Tibial artery (tissue), 4 donors: ENCODE measurements around the gene SUSD1.
A peak's percentile ranks its signal among the peaks of the same experiment; 100 is the strongest.

Experiments used
- DNase-seq, 2 donors: peaks; one replicate each; pipeline ENCODE4 v3.0.0-alpha.2; 2019
- H3K27ac ChIP-seq, 2 donors: fragments of 200-600 bp; sonication (generic) in 1 of 2; 1 replicate in 1 of 2; 2 replicates in 1 of 2; pipeline ENCODE4 v1.5.1; 2018 to 2019; ENCODE audit warnings: mild to moderate bottlenecking in 1 of 2
- H3K27me3 ChIP-seq, 2 donors: fragments of 200-600 bp; sonication (generic) in 1 of 2; one replicate each; pipeline versions ENCODE4 v1.5.1 to v1.6.0; 2016 to 2019
- H3K36me3 ChIP-seq, 3 donors: fragments of 200-600 bp; sonication (generic) in 2 of 3; one replicate each; pipeline ENCODE4 v1.5.1; 2016 to 2019; ENCODE audit warnings: mild to moderate bottlenecking in 2 of 3
- H3K4me1 ChIP-seq, 4 donors: fragments of 200-600 bp; sonication (generic) in 2 of 4; 1 replicate in 3 of 4; 2 replicates in 1 of 4; pipeline ENCODE4 v1.5.1; 2016 to 2019
- H3K4me3 ChIP-seq, 2 donors: fragments of 200-600 bp; sonication (generic) in 1 of 2; 1 replicate in 1 of 2; 2 replicates in 1 of 2; pipeline ENCODE4 v1.5.1; 2018 to 2019; ENCODE audit warnings: mild to moderate bottlenecking in 2 of 2
- H3K9me3 ChIP-seq, 3 donors: fragments of 200-600 bp; sonication (generic) in 1 of 3; one replicate each; pipeline ENCODE4 v1.5.1; 2016 to 2019
- CTCF ChIP-seq, 2 experiments: fragments of 200-600 bp in 1 of 2; fragments of 450-650 bp in 1 of 2; IDR thresholded peaks; one replicate each; pipeline ENCODE4 v1.5.1; 2017 to 2019; ENCODE audit warnings: antibody characterized with exemption in 2 of 2, mild to moderate bottlenecking in 1 of 2, moderate library complexity in 1 of 2
- intact Hi-C: fragments of 100-400 bp; cut with DNase I; formaldehyde crosslinking; loops from one replicate; pipeline ENCODE4 v1.15.0; 2023; ENCODE audit warnings: low total_unique reads

SUSD1 gene

DNA sequence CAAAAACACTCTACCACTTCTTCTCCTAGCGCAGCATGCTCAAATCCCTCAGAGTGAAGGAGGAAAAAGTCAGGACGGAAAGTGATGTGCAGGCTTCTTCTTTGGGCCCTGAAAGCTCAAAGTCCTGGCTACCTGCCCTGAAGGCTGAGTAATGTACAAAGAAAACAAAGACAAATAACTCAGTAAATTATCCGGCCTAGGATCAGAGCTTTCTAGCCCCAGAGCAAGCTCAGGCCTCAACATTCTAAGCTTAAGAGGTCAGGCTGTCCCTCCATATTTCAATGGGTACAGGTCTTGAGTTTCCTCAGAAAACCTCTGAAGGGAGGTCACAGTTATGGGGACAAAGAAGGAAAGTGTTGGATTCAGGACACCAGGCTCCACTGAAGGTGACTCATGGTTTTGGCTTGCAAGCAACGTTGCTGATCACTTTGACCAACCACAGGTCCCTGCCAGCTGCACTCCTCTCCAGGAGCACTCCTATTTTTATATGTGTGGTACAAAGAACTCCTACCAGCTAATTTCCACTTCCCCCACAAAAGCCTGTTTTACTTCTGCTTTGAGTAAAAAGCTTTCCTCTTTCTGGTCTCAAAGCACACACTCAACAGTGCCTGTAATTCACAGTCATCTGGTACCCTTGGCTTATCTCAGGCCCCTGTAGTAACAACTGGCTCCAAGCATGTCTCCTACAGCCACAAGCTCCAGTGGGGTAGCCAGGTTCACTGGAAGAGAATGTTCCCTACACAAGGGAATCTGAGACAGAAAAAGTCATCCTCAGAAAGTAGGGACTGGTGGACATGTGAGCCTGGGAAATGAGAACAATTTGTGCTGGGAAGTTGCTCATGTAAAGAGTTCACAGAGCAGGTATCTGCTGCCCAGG lies 162.8 kb downstream of the SUSD1 start:
- intact Hi-C loops, result no loop called here
- no peak for TF ChIP-seq CTCF (IDR thresholded peaks at IDR 0.05)
- peak; percentile 68 to 82 for DNase-seq
- no peaks in the 10 kb centered on the region for H3K9me3 ChIP-seq
- H3K27ac ChIP-seq, result peak overlapping the region; percentile 65 to 77
- H3K4me3 ChIP-seq, result no peak overlapping the region
- no peaks in the 10 kb centered on the region for H3K27me3 ChIP-seq
- H3K36me3 ChIP-seq, result no peaks in the 10 kb centered on the region
- peaks cover 0 to 27% (median 20%) of the 10 kb centered on the region in 4 donors for H3K4me1 ChIP-seq

GRCh38 chr9:112011051-112011620 lies 164.0 kb downstream of the SUSD1 start:
- H3K4me1 ChIP-seq, result peaks cover 0 to 24% (median 20%) of the 10 kb centered on the region in 4 donors
- intact Hi-C loops, result no loop called here
- no peak overlapping the region for H3K27ac ChIP-seq
- no peaks in the 10 kb centered on the region for H3K27me3 ChIP-seq
- no peak for DNase-seq
- TF ChIP-seq CTCF (IDR thresholded peaks at IDR 0.05), result no peak
- H3K36me3 ChIP-seq, result no peaks in the 10 kb centered on the region
- no peaks in the 10 kb centered on the region for H3K9me3 ChIP-seq
- no peak overlapping the region for H3K4me3 ChIP-seq

DNA sequence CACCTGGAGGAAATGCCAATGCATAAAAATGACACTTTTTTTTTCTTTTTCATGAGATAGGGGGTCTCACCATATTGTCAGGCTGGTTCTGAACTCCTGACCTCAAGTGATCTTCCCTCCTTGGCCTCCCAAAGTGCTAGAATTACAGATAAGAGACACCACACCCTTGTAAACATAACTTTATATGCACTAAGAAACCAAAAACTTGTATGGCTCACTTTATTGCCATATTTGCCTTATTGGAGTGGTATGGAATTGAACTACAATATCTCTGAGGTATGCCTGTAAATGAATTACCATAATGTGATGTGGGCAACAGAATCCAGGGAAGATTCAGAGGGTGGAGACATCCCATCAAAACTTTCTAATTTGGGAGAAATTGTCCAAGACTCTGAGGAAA lies 164.6 kb downstream of the SUSD1 start:
- Histone ChIP-seq H3K4me3 (no peak overlapping the region), H3K27me3 (no peaks in the 10 kb centered on the region), H3K4me1 (peaks cover 0 to 24% (median 20%) of the 10 kb centered on the region in 4 donors), H3K9me3 (no peaks in the 10 kb centered on the region), H3K36me3 (no peaks in the 10 kb centered on the region), H3K27ac (no peak overlapping the region)
- no peak for TF ChIP-seq CTCF (IDR thresholded peaks at IDR 0.05)
- intact Hi-C loops, result no loop called here
- no peak for DNase-seq

DNA sequence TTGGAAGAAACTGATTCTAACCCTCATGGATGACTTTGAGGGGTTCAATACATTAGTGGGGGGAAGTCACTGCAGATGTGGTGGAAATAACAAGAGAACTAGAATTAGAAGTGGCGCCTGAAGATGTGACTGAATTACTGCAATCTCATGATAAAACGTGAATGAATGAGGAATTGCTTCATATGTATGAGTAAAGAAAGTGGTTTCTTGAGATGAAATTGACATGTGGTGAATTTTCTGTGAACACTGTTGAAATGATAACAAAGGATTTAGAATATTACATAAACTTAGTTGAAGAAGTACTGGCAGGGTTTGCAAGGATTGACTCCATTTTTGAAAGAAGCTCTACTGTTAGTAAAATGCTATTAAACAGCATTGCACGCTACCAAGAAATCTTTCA lies 165.4 kb downstream of the SUSD1 start:
- H3K4me1 ChIP-seq, result peaks cover 0 to 24% (median 20%) of the 10 kb centered on the region in 4 donors
- H3K4me3 ChIP-seq, result no peak overlapping the region
- H3K36me3 ChIP-seq, result no peaks in the 10 kb centered on the region
- intact Hi-C loops, result no loop called here
- H3K9me3 ChIP-seq, result no peaks in the 10 kb centered on the region
- H3K27me3 ChIP-seq, result no peaks in the 10 kb centered on the region
- no peak for DNase-seq
- no peak overlapping the region for H3K27ac ChIP-seq
- TF ChIP-seq CTCF (IDR thresholded peaks at IDR 0.05), result no peak

DNA sequence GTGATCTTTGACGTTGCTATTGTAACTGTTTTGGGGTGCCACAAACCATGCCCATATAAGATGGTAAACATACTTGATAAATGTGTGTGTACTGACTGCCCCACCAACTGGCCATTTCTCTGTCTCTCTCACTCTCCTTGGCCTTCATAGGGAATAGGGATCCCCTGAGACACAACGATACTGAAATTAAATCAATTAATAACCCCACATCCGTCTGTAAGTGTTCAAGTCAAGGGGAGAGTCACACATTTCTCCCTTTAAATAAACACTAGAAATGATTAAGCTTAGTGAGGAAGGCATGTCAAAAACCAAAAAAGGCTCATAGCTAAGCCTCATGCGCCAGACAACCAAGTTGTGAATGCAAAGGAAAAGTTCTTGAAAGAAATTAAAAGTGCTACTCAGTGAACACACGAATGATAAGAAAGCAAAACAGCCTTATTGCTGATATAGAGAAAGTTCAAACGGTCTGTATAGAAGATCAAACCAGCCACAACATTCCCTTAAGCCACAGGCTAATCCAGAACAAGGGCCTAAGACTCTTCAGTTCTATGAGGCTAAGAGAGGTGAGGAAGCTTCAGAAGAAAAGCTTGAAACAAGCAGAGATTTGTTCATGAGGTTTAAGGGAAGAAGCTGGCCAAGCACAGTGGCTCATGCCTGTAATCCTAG lies 167.4 kb downstream of the SUSD1 start:
- intact Hi-C loops, result no loop called here
- no peak for DNase-seq
- H3K4me1 ChIP-seq, result peaks cover 0 to 15% (median 12%) of the 10 kb centered on the region in 4 donors
- H3K27ac ChIP-seq, result no peak overlapping the region
- TF ChIP-seq CTCF (IDR thresholded peaks at IDR 0.05), result no peak
- no peak overlapping the region for H3K4me3 ChIP-seq
- H3K9me3 ChIP-seq, result no peaks in the 10 kb centered on the region
- no peaks in the 10 kb centered on the region for H3K36me3 ChIP-seq
- H3K27me3 ChIP-seq, result no peaks in the 10 kb centered on the region
